Fibroblast of skin of right quadriceps (primary cell): ENCODE measurements around the gene CCDC200.
"Not testable (repeated sequence)": the region's sequence is repeated elsewhere in the genome, so short reads cannot be mapped to it uniquely, and the experiment has no call there.

Experiments
- DNase-seq: peaks from one replicate; pipeline ENCODE4 v3.0.0-alpha.2; 2013

CCDC200 gene

DNA sequence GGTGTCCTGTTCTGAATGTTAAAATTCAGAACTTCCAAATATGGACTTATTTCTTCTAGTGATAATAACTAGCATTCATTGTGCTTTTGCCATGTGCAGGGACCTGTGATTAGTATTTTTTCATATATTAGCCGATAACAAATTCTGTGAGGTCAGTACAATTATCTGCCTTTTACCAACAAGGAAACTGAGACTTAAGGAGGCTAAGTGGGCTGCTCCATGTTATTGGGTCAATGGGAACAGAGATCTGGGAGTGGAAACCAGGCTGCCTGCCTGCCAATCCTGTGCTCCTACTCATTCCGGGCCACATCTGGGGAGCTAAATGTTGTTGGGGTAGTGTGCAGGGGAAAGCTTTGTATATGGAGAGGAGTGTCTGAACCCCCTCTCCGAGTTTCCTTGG lies 13.1 kb downstream of the CCDC200 start:
- DNase-seq: no peak

DNA sequence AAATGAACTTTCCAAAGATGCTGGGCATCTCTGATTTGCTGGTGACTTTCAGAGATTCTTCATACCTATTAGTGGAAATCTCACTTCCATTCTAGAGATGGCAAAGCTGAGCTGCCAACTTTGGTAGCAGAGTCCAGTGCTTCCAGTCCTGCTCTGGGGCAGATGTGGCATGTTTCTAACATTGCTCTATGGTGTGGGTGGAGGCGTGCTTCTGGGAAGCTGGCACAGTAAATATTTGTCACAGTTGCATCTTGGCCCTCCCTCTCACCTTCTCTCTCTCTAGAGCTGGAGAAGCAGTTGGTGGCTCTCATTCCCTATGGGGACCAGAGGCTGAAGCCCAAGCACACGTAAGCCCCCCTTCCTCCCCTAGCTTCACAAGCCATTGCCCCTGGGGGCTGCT lies 14.9 kb downstream of the CCDC200 start:
- no peak for DNase-seq

DNA sequence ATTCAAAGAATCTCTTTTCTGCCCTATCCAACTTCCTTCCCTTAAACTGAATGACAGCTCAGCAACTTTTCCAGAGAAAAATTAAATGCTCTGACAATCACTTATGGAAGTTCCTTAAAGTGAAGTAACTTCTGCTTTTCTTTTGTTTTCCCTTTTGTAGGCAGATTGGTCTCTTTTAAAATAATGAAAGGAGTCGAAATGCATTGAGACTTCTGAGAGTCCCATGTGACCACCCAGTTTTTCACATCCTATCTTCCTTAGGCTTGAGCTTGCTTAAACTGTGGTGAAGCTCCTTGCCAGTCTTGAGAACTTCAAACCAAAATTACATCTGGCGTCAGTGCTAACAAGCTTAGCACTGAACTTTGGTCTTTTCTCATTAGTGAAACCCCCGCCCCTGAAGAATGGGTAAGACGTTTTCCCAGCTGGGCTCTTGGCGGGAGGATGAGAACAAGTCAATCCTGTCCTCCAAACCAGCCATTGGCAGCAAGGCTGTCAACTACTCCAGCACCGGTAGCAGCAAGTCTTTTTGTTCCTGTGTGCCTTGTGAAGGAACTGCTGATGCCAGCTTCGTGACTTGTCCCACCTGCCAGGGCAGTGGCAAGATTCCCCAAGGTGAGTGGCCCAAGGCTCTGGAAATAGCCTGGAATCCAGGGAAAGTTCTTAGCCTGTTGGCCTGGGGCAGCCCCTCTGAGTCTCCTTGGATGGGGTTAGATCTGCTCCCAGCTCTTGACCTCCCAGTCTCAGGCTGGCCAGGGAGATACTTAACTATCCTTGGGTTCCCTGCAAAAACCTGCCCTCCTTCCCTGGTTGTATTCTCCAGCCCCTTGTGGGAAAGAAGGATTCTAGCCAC lies 15.6 kb downstream of the CCDC200 start:
- no peak for DNase-seq

DNA sequence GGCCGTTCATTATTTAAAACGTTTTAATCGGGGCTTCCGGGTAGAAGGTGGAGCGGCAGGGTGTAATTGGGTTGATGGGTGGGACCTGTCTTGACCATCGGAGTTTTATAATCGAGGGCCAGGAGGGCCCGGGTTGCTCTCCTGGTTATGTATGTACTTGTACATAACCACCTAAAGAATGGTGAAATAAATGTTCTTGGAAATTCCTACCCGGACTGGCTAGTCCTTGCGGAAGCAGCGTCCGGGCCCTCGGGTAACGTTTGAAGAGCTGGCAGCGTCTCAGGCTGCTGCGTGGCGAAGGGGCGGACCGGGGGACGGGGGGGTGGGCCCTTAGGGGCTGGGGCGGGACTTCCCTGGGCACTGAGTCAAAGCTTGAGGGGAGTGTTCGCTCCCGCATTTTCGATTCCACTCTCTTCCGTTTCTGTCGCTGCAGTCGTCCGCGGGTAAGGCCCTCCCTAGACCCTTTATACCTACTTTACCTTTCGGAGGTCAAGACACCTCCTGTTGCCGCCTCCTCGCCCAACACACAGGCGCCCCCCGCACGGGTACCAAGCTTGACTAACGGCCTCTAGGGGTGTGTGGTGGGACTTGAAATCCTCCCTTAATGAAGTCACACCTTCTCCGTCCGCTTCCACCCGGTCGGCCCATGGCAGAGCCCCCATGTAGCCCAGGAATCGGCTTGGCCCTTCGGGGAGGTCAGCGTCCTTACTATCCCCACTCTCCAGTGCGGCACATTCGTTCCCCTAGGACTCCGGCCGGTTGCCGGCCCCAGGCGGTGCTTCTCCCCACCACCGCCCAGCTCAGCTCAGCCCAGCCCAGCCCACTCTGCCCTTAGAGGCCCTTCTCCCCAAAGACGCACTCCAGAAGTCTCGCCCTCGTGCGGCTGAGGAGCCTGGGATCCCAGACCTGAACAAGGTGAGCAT lies 16.7 kb downstream of the CCDC200 start, which contains the start of gene TMEM106A:
Gene TMEM106A, plus strand, starts transcription at position 396 of the 923 bp plus-strand sequence. CDS start 1,167 bp downstream, outside the sequence.
- peak; percentile 88 for DNase-seq

DNA sequence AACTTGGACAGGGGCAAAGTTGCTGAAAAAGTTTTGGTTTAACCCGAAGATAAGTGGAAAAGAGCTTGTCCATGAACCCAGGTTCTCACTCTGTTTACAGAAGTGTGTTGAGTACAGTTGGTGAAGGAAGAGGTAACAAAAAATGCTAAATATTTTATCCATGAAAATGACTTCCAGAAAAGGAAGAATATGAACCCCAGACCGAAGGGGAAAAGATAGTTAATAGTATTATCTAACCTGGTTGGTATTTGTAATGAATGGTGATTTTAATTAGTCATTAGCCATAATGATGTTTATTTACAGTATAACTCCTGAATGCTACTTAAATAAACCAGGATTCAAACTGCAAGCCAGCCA lies 17.3 kb downstream of the CCDC200 start:
- no peak for DNase-seq

DNA sequence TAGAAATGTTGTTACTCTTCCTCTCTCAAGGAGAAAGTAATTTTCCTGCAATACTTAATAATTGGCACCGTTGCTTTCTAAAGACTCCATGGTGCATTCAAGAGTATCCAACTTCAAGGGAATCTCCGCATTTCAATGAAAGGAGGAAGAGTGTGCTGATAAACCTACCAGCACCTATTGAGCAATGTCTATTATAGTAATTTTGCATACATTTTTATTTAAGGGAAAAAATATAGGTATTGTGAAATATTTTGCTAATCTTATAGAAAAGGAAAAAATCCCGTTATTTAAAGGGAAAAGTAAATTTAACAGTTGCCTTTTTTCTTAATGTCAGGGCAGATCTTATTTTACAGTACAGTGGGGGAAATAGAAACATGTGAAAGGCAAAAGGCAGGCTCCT lies 17.8 kb downstream of the CCDC200 start:
- DNase-seq: no peak

DNA sequence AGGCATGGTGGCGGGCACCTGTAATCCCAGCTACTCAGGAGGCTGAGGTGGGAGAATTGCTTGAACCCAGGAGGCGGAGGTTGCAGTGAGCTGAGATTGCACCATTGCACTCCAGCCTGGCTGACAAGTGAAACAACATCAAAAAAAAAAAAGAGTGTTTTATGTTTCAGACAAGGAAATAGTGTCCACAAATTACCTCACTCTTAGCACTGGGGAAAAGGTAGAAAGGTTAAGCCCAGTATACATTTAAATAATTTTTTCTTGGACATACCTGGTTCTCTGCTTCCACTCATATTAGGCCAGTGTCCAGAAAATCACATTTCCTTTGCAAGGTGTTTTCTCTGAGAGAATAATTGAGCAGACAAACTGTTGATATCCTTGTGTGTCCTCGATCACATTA lies 25.4 kb downstream of the CCDC200 start:
- not testable (repeated sequence) for DNase-seq

DNA sequence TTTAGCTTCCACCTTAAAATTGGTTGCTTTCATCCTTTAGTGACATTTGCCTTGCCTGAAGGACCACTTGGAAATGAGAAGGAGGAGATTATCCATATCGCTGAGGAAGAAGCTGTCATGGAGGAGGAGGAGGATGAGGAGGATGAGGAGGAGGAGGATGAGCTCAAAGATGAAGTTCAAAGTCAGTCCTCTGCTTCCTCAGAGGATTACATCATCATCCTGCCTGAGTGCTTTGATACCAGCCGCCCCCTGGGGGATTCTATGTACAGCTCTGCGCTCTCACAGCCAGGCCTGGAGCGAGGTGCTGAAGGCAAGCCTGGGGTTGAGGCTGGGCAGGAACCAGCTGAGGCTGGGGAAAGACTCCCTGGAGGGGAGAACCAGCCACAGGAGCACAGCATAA lies 28.3 kb downstream of the CCDC200 start:
- no peak for DNase-seq

DNA sequence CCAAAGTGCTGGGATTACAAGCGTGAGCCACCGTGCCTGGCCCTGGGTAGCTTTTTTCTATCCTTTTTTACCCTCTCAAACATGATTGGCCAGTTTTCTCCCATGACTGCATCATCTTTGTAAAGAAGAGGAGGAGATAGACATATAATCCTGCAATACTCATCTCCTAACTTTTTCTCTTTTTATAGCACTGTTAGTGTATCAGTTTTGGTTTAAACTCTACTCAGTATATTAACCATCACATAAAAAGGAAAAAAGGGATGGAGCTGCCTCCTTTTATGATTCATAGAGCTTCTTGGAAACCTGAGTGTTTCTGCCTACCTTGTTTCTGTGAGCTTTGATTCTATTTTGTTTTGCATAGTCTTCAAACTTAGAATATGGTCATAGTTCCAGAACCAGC lies 28.8 kb downstream of the CCDC200 start:
- no peak for DNase-seq

DNA sequence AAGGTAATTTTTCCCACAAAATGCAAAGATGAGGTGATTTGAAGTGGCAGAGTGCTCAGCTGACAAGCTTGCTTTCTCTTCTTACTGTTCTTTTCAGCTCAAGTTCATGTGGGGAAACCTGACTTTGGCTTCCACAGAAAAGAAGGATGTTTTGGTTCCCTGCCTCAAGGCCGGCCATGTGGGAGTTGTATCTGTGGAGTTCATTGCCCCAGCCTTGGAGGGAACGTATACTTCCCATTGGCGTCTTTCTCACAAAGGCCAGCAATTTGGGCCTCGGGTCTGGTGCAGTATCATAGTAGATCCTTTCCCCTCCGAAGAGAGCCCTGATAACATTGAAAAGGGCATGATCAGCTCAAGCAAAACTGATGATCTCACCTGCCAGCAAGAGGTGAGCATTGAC lies 35.2 kb downstream of the CCDC200 start:
- no peak for DNase-seq

DNA sequence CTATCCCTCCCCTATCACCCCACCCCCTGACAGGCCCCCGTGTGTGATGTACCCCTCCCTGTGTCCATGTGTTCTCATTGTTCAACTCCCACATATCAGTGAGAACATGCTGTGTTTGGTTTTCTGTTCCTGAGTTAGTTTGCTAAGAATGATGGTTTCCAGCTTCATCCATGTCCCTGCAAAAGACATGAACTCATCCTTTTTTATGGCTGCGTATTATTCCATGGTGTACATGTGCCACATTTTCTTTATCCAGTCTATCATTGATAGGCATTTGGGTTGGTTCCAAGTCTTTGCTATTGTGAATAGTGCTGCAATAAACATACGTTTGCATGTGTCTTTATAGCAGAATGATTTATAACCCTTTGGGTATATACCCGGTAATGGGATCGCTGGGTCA lies 41.8 kb downstream of the CCDC200 start:
- DNase-seq: not testable (repeated sequence)

DNA sequence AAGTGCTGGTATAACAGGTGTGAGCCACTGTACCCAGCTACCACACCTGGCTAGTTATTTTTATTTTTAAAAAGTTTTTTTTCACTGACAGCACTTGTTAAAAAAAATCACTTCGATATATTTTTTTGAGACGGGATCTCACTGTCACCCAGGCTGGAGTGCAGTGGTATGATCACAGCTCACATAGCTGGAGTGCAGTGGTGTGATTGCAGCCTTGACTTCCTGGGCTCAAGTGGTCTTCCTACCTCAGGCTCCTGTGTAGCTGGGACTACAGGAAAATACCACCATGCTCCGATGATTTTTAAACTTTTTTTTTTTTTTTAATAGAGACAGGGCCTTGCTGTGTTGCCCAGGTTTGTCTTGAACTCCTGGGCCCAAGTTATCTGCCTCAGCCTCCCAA lies 44.5 kb downstream of the CCDC200 start:
- no peak for DNase-seq

DNA sequence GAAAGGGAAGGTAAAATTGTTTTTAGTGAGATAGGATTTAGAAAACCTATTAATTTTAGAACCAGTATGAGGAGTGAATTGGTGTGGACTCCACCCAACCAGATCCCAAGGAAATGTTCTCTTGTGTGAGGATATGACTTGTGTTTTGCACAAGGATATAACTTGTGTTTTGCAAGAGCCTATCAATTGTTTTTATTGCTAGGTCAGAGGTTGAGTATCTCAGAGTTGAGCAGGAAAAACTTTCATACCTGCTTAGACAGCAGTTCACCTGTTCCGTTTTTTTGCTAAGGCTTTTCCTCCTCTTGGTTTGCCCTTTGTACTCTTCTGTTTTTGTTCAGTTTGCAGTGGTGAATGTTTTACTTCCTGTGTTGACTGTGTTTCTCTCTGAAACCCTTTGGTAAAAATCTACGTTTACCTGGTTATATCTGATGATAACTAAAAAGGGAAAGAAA lies 52.3 kb downstream of the CCDC200 start:
- DNase-seq: no peak

DNA sequence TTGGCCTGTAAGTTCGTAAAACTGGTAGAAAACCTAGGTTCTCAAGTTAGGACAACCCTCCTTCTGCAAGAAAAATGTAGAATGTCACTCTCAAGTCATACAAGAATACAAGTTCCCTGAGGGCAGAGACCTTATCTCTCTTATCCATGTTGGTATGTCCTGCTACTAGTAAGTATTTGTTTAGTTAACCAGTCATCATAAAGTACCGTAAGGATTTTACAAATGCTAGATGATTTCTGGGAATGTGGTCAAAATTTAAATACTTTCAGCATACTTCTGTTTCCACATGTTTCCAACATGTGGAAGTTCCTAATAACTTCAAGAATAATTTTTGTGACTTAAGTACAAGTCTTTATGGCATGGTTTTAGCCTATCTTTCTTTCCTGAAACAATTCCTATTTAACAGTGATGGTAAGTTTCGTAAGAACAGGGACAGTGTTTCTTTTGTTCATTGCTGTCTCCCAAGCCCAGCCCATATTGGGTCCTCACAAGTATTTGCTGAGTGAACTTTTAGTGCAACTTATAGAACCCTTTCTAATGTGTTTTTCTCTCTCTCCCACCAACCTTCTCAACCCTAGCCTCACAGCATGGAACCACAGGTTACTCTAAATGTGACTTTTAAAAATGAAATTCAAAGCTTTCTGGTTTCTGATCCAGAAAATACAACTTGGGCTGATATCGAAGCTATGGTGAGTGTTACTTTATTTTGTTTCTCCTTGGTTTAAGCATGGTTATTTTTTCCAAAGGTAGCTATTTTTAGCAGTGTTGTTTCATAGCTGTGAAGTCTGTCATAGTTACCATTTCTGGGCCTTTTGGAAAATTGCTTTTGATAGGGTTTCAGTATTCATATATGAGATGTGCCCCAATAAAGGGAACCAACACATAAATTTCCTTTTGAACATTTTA lies 53.0 kb downstream of the CCDC200 start:
- peak; percentile 72 for DNase-seq

DNA sequence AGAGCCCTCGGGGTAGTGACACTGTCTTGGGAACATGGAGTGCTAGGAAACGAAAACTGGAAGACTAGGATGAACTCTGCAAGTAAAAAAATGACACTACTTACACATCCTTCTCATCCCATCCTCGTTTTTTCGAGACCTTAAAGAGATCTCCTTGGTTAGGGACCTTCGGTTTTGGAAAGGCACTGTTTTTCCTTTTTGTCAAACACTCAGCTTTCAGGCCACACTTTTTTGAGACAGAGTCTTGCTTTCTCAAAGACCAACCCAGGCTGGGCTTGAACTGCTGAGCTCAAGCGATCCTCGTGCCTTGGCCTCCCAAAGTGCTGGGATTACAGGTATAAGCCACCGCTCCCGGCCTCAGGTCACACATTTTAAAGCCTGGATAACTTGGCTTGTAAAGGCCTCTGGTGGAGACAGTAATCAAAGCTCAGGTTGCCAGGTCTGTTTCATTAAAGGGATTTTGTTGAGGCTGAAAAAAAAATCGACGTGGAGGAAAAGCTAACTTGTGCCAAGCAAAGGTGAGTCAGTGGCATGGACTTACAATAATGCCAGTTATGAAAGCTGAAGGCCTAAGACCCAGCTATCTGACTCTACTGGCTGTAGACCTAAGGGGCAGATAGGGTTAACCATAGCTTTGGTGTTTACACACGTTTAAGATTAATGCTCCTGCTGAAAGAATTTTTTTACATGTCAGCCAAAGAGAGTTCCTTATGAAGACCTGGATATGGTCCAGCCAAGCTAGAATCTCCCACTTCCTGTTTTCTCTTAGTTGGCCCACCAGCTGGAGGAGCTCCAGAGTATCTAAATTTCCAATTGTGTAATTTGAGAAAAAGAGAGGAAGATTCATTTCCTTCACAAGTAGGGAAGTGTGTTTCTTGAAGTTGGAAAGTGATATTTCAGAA lies 56.6 kb downstream of the CCDC200 start:
- peak; percentile 94 for DNase-seq
